Cardiac fibroblast (primary cell): ENCODE data around the gene HAX1.

ENCODE experiments used
- DNase-seq, 2 donors: peaks; one replicate each; pipeline versions ENCODE4 v3.0.0 to v3.0.0-alpha.2; 2010; ENCODE audit warnings: low read depth in 2 of 2
- H3K4me3 ChIP-seq, 2 donors: replicated peaks in 1 of 2; 1 replicate in 1 of 2; 2 replicates in 1 of 2; pipeline ENCODE4 v1.5.1; 2011; ENCODE audit warnings: low read depth in 2 of 2, low read length in 2 of 2, mild to moderate bottlenecking in 2 of 2, moderate library complexity in 1 of 2
- TF ChIP-seq, protein P1 (sequence below): IDR thresholded peaks from one replicate; pipeline ENCODE4 v1.5.1; 2011; ENCODE audit warnings: low read depth, mild to moderate bottlenecking, low read length, inconsistent platforms

HAX1 gene

DNA sequence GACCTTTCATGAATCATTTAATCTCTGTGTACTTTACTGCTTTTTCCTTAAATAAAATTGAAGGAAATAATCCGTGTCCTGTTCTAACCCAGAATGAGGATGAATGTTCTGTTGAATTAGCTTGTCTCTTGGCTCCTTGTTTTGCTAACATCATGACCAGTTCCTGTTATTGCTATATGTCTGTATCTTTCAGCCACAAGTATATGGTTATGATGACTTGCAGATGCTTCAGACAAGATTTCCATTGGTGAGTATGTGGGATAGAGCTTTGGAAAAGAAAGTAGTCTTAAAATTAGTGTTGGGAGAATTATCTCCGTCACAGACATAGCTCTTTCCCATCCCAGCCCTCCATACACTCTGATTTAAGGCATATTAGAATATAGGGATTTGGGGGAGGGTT is 13.6 kb upstream of the HAX1 start:
- no peak for DNase-seq
- TF ChIP-seq, protein P1, sequence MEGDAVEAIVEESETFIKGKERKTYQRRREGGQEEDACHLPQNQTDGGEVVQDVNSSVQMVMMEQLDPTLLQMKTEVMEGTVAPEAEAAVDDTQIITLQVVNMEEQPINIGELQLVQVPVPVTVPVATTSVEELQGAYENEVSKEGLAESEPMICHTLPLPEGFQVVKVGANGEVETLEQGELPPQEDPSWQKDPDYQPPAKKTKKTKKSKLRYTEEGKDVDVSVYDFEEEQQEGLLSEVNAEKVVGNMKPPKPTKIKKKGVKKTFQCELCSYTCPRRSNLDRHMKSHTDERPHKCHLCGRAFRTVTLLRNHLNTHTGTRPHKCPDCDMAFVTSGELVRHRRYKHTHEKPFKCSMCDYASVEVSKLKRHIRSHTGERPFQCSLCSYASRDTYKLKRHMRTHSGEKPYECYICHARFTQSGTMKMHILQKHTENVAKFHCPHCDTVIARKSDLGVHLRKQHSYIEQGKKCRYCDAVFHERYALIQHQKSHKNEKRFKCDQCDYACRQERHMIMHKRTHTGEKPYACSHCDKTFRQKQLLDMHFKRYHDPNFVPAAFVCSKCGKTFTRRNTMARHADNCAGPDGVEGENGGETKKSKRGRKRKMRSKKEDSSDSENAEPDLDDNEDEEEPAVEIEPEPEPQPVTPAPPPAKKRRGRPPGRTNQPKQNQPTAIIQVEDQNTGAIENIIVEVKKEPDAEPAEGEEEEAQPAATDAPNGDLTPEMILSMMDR: no peak
- H3K4me3 ChIP-seq: no peak overlapping the region

- H3K4me3 ChIP-seq: no peak overlapping the region
- TF ChIP-seq, protein P1: no peak
- no peak for DNase-seq
Measured at GRCh38 chr1:154260127-154260526, 12.3 kb upstream of the HAX1 start.

DNA sequence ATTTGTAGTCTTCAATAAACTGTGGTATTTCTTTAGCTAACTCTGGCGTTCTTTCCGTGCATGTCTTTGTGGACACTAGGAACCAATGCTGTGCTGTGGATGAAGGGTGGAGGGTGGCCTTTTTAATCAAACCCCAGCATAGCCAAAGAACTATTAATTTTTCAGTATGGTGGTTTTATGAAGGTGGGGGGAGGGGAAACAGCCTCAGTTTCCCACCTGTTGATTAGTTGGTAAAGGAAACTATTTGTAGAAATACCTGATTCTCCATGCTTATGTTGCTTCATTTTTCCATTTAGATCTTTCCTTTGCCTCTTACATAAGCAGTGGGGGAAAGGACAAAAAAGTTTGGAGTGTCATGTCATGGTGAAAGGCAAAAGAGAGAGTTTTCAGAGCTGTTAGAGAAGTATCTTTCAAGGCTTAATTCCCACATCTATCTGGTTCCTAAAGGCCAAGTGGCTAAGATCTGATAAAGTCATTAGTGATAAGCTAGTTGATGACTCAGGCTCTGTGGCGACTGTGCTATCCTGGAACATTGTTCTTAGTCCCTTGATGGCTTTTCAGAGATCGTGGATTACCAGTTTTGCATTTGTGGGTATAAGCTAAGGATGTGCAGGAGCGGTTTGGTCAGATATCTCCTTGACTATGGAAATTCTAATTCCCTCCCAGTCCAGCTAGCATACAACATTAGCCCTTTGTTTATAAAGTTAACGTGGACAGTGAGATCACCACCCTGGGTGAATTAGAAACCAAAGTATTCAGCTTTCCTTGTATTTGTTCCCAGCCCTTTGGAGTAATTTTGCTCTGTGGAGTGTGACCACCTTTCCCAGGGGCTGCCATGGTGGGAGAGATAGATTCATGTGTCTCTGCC is 8.7 kb upstream of the HAX1 start:
- H3K4me3 ChIP-seq: no peak overlapping the region
- TF ChIP-seq, protein P1: no peak
- no peak for DNase-seq

- DNase-seq: no peak
- TF ChIP-seq, protein P1: no peak
- H3K4me3 ChIP-seq: no peak overlapping the region
Measured at GRCh38 chr1:154264454-154264853, 8.0 kb upstream of the HAX1 start.

GRCh38 chr1:154265586-154265985 is 6.8 kb upstream of the HAX1 start:
- H3K4me3 ChIP-seq: no peak overlapping the region
- TF ChIP-seq, protein P1: no peak
- DNase-seq: no peak

DNA sequence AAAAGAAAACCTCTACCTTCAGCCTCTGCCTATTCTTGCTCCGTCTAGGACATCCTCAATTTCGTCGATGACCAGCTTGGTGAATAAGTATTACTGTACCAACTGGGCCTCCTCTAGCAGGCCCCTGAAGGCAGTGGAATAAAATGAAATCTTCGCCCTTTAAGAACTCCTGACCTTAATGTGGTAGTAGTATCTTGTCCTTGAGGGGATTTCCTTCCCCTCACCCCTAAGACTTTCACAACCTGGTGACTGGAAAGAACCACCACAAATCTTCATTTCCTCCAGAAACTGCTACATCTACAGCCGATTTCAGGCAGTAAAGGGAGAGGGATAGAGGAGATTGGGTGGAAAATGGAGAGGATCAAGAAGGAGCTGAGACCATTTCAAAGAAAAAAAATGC is 1.6 kb upstream of the HAX1 start:
- H3K4me3 ChIP-seq: no peak overlapping the region
- DNase-seq: no peak
- TF ChIP-seq, protein P1: no peak
